Calu3 (cell line): ENCODE data around the gene RPL22. TPM values are rescaled to one million over a fixed set of nuclear protein-coding genes. Genes with fewer than 3 reads are reported as not detected.

ENCODE experiments used
- BruUV-seq: library from RNA; stranded (reverse); fragments of 400-500 nt; replicated peaks from 2 replicates; lab custom pipeline; 2021; lab: Mats Ljungman, UMichigan
- CTCF ChIA-PET: fragments of 300-600 bp; sonication (Branson Sonifier 250); formaldehyde crosslinking; loops from one replicate; lab custom pipeline; 2022; ENCODE audit warnings: antibody characterized with exemption; lab: Charles Lee
- DNase-seq: peaks from one replicate; pipeline ENCODE4 v3.0.0; 2022
- H3K27ac Mint-ChIP-seq: one replicate; pipeline ENCODE4 v1.8.0; 2022; ENCODE audit warnings: mixed read lengths; ENCODE audit not compliant: unreplicated experiment
- H3K27me3 Mint-ChIP-seq: one replicate; pipeline ENCODE4 v1.8.0; 2022; ENCODE audit warnings: mixed read lengths; ENCODE audit not compliant: unreplicated experiment
- H3K36me3 Mint-ChIP-seq: one replicate; pipeline ENCODE4 v1.8.0; 2022; ENCODE audit warnings: mild to moderate bottlenecking, moderate library complexity, mixed read lengths; ENCODE audit not compliant: insufficient read depth, unreplicated experiment
- H3K4me1 Mint-ChIP-seq: one replicate; pipeline ENCODE4 v1.8.0; 2022; ENCODE audit warnings: mild to moderate bottlenecking, low read depth, mixed read lengths; ENCODE audit not compliant: unreplicated experiment
- H3K4me3 Mint-ChIP-seq: one replicate; pipeline ENCODE4 v1.8.0; 2022; ENCODE audit warnings: mild to moderate bottlenecking, low read depth, moderate library complexity, mixed read lengths; ENCODE audit not compliant: unreplicated experiment
- H3K9me3 Mint-ChIP-seq: one replicate; pipeline ENCODE4 v1.8.0; 2022; ENCODE audit warnings: low read depth, mixed read lengths; ENCODE audit not compliant: unreplicated experiment
- intact Hi-C: fragments of 100-400 bp; cut with micrococcal nuclease; formaldehyde crosslinking; loops from one replicate; pipeline ENCODE4 v1.10.0; 2022; ENCODE audit not compliant: unreplicated experiment
- total RNA-seq: library from RNA; stranded (reverse); gene quantifications from 2 replicates; pipeline ENCODE4 v1.2.3, GENCODE V29; 2022
- TF ChIP-seq, protein P1 (sequence below): fragments of 200-600 bp; IDR thresholded peaks from one replicate; pipeline ENCODE4 v1.8.0; 2022; ENCODE audit warnings: antibody characterized with exemption; ENCODE audit not compliant: unreplicated experiment

Gene RPL22
- total RNA-seq, 1 experiment from 2014 or later = 259 TPM

DNA sequence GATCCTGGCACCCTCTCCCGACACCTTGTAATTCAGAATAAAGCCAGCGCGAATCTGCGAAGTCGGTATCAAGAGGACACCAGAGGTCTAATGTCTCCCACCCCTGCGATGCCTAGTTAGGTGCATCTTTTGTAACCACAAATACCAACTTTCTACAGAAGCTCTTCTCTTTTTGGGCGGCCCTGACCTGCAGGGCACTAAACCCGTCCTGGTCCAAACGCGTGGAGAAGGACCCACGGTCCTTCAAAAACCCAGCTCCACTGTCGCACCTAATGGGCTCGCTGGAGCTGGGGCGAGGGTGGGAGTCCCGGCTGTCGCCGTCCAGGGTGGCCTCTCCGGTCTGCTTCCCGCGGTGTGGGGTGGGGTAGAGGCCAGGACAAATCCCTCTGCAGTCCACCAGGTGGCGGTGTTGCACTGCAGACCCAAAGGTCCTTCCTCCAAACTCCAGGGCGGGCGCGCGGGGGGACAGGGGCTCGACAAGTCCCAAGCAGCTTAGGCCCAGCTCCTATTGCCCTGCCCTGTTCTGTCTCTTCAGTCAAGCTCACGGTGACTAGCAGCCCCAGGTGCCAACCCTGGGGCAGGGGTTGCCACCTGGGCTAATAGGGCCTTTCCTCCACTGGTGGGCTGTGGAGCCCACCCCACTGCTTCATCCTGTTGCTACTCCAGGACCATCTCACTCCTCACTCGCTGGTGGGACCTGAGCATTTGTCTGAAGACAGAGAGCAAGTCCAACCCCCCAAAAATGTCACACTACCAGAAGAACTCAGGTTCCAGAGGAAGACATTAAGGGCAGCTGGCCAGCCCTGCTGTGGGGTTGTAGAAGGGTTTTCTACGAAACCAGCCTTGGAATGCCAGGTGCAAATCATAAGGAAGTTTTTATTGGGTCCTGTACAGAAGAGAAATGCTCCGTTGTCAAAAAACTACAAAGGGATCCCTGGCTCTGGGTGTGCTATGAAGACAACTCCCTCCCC is 47.4 kb upstream of the RPL22 start:
- Mint-ChIP-seq H3K4me3 (peak overlapping the region; percentile 29), H3K9me3 (no peaks in the 10 kb centered on the region), H3K27me3 (peaks cover 49% of the 10 kb centered on the region), H3K36me3 (peaks cover 8% of the 10 kb centered on the region), H3K4me1 (no peaks in the 10 kb centered on the region), H3K27ac (no peak overlapping the region)
- intact Hi-C loops = loop anchor here (1.0 to 10.0 kb wide), 3 partner anchors 97 to 191 kb away; no protein-coding TSS in a partner anchor
- CTCF ChIA-PET = interaction anchor here (0.6 to 1.3 kb wide), 4 partner anchors 86 to 194 kb away, joined by 3 to 4 read pairs (median 3); no protein-coding TSS in a partner anchor
- TF ChIP-seq, protein P1, sequence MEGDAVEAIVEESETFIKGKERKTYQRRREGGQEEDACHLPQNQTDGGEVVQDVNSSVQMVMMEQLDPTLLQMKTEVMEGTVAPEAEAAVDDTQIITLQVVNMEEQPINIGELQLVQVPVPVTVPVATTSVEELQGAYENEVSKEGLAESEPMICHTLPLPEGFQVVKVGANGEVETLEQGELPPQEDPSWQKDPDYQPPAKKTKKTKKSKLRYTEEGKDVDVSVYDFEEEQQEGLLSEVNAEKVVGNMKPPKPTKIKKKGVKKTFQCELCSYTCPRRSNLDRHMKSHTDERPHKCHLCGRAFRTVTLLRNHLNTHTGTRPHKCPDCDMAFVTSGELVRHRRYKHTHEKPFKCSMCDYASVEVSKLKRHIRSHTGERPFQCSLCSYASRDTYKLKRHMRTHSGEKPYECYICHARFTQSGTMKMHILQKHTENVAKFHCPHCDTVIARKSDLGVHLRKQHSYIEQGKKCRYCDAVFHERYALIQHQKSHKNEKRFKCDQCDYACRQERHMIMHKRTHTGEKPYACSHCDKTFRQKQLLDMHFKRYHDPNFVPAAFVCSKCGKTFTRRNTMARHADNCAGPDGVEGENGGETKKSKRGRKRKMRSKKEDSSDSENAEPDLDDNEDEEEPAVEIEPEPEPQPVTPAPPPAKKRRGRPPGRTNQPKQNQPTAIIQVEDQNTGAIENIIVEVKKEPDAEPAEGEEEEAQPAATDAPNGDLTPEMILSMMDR = peak; percentile 91
- no TSS peak for BruUV-seq
- DNase-seq = peak; percentile 81

DNA sequence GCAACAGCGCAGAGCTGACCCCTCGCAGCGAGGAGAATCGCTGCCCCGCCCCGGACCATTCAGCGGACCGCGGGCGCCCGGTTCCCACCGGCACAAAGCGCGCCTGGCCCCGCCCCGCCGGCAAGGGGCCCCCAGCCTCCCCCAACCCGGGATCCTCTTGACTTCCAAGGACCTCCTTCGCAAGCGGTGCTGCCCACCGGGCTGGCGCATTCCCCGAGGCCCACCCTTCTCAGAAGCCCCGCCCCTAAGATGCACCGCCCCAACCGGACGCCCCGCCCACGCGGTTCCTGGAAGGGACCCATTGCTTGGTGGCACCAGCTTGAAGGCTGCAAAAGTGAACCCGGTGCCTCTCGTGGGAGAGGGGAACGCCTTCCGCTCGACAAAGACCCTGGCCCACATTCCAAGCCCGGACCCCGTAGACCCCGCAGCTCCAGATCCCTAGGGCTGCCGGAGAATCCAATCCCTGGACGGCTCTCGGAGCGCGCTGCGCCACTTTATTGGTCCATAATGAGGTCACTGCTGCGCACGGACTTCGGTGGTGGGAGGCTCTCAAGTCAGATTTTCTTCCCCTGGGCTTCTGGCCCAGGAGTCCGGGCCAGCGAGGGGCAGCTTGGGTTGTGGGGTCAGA is 46.6 kb upstream of the RPL22 start:
- CTCF ChIA-PET = interaction anchor here (0.6 to 1.8 kb wide), 5 partner anchors 78 to 621 kb away, joined by 3 to 8 read pairs (median 3); no protein-coding TSS in a partner anchor
- DNase-seq = no peak
- intact Hi-C loops = loop anchor here (2.0 to 10.0 kb wide), 4 partner anchors 137 to 193 kb away; no protein-coding TSS in a partner anchor
- H3K36me3 Mint-ChIP-seq = peaks cover 8% of the 10 kb centered on the region
- TF ChIP-seq, protein P1 = no peak
- H3K27ac Mint-ChIP-seq = no peak overlapping the region
- no TSS peak for BruUV-seq
- peak overlapping the region; percentile 29 for H3K4me3 Mint-ChIP-seq
- H3K27me3 Mint-ChIP-seq = peaks cover 57% of the 10 kb centered on the region
- H3K4me1 Mint-ChIP-seq = no peaks in the 10 kb centered on the region
- H3K9me3 Mint-ChIP-seq = no peaks in the 10 kb centered on the region

DNA sequence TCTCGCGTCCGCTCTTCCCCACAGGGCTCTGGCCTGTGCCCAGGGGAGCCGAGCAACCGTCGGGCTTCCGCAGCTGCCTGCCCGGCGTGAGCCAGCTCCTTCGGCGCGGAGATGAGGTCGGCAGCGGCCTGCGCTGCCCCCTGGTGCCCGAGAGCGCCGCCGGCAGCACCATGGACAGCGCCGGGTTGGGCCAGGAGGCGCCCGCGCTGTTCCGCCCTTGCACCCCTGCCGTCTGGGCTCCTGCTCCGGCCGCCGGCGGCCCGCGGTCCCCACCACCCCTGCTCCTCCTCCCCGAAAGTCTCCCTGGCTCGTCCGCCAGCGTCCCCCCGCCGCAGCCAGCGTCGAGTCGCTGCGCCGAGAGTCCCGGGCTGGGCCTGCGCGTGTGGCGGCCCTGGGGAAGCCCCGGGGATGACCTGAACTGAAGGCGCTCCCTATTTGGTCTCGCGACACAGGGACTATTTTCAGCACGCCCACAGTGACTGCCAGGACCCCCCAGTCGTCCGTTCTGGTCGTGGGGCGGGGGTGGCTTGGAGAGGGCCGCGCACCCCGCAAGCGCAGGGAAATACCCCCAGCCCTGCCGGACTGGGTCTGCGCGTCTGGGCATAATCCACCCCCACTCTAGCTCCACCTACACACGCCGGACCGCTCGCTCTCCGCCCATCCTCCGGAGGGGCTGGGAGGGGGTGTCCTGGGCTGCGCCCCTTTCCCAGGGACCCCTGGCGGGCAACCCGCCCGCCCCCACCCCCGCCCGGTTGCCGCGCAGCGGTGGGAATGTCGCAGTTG is 45.9 kb upstream of the RPL22 start:
- H3K27me3 Mint-ChIP-seq = peaks cover 61% of the 10 kb centered on the region
- BruUV-seq = no TSS peak

More for the DNA sequence above, 45.9 kb upstream of the RPL22 start:
- Mint-ChIP-seq H3K4me1 (no peaks in the 10 kb centered on the region), H3K9me3 (no peaks in the 10 kb centered on the region), H3K36me3 (peaks cover 8% of the 10 kb centered on the region), H3K4me3 (no peak overlapping the region), H3K27ac (no peak overlapping the region)
- TF ChIP-seq, protein P1 = peak; percentile 81
- CTCF ChIA-PET = interaction anchor here (0.6 to 1.8 kb wide), 13 partner anchors 10 to 621 kb away, joined by 3 to 19 read pairs (median 4); partner anchors contain the start of genes ICMT and RNF207
- intact Hi-C loops = loop anchor here (2.0 to 10.0 kb wide), 4 partner anchors 136 to 192 kb away; no protein-coding TSS in a partner anchor
- DNase-seq = peak; percentile 85
